ENCODE data around the gene IDE.

- TF ChIP-seq ZNF274 (IDR thresholded peaks at IDR 0.05; ENCODE audit: low read depth, low read length) (no peak), YY1 (IDR thresholded peaks at IDR 0.05; ENCODE audit: insufficient read depth, insufficient read length) (no peak)
These were observed 93.5 kb downstream of the IDE start for GRCh38 chr10:92480413-92480812.

Data from NT2/D1 (cell line).